Endothelial cell of umbilical vein (primary cell): ENCODE measurements around the gene LGALS1. TPM values are rescaled to one million over a fixed set of nuclear protein-coding genes. Genes with fewer than 3 reads are reported as not detected.

Experiments
- BruUV-seq: library from RNA; stranded (reverse); fragments of 400-500 nt; replicated peaks from 2 replicates; lab custom pipeline; 2021; lab: Mats Ljungman, UMichigan
- CTCF ChIA-PET: fragments of 300-600, 350-600 bp; sonication (Branson Sonifier 250); formaldehyde crosslinking; loops from one replicate; lab custom pipeline; 2021; ENCODE audit warnings: antibody characterized with exemption, inconsistent platforms; lab: Charles Lee
- POLR2A ChIA-PET: fragments of 300-600, 350-600 bp; sonication (Branson Sonifier 250); formaldehyde crosslinking; loops from one replicate; lab custom pipeline; 2021; ENCODE audit warnings: antibody characterized with exemption, inconsistent platforms; lab: Charles Lee
- DNase-seq: peaks from one replicate; pipeline ENCODE4 v3.0.0-alpha.2; 2011; ENCODE audit warnings: low read depth, low spot score
- FAIRE-seq: peaks from 2 replicates; lab custom pipeline; 2011; peaks lifted over from hg19 to GRCh38; lab: Jason Lieb, UNC
- H2AFZ ChIP-seq: 2 replicates; pipeline ENCODE4 v1.6.0; 2012; ENCODE audit warnings: low read depth, low read length, control low read depth, inconsistent platforms
- H3K27ac ChIP-seq: 2 replicates; pipeline ENCODE4 v1.5.1; 2011; ENCODE audit warnings: low read depth, mild to moderate bottlenecking, control low read depth, low read length, moderate library complexity; ENCODE audit not compliant: insufficient read depth
- H3K27me3 ChIP-seq, 2 experiments: 2 replicates each; pipeline versions ENCODE4 v1.6.0 to v1.6.1; 2011; ENCODE audit warnings: low read length in 2 of 2, mixed read lengths in 1 of 2; ENCODE audit not compliant: control insufficient read depth in 2 of 2, insufficient read depth in 2 of 2
- H3K36me3 ChIP-seq, 2 experiments: 2 replicates in 1 of 2; 3 replicates in 1 of 2; pipeline ENCODE4 v1.5.1; 2011; ENCODE audit warnings: low read length in 2 of 2, mild to moderate bottlenecking in 1 of 2, moderate library complexity in 1 of 2; ENCODE audit not compliant: control insufficient read depth in 2 of 2, insufficient read depth in 2 of 2; ENCODE audit errors: extremely low read depth in 1 of 2
- H3K4me1 ChIP-seq: 3 replicates; pipeline ENCODE4 v1.5.1; 2011; ENCODE audit warnings: mild to moderate bottlenecking, low read length; ENCODE audit not compliant: control insufficient read depth, insufficient read depth; ENCODE audit errors: extremely low read depth
- H3K4me2 ChIP-seq: 2 replicates; pipeline ENCODE4 v1.6.1; 2011; ENCODE audit warnings: low read length, control low read depth, mixed read lengths; ENCODE audit not compliant: insufficient read depth
- H3K4me3 ChIP-seq, 3 experiments: fragments of 200-600 bp in 1 of 3; sonication (generic), shearing (Covaris generic) in 1 of 3; replicated peaks in 1 of 3; 2 replicates each; pipeline ENCODE4 v1.5.1; 2011 to 2016; ENCODE audit warnings: control low read depth in 3 of 3, low read length in 3 of 3, mild to moderate bottlenecking in 2 of 3, inconsistent platforms in 1 of 3, low read depth in 1 of 3, moderate library complexity in 1 of 3; ENCODE audit not compliant: insufficient read depth in 1 of 3
- H3K79me2 ChIP-seq: 2 replicates; pipeline ENCODE4 v1.6.0; 2012; ENCODE audit warnings: low read length, inconsistent platforms; ENCODE audit not compliant: control insufficient read depth, insufficient read depth
- H3K9ac ChIP-seq: replicated peaks from 2 replicates; pipeline ENCODE3; 2011; ENCODE audit warnings: low read length, control low read depth; ENCODE audit not compliant: insufficient read depth; ENCODE audit errors: extremely low read depth
- H3K9me1 ChIP-seq: replicated peaks from 3 replicates; pipeline ENCODE4 v1.6.0; 2011; ENCODE audit warnings: mild to moderate bottlenecking, low read length; ENCODE audit not compliant: control insufficient read depth, insufficient read depth; ENCODE audit errors: extremely low read depth
- H3K9me3 ChIP-seq: replicated peaks from 2 replicates; pipeline ENCODE4 v1.5.1; 2012; ENCODE audit warnings: low read length, inconsistent platforms; ENCODE audit not compliant: control insufficient read depth, insufficient read depth
- H4K20me1 ChIP-seq: replicated peaks from 2 replicates; pipeline ENCODE3; 2011; ENCODE audit warnings: mild to moderate bottlenecking, low read length; ENCODE audit not compliant: control insufficient read depth, insufficient read depth; ENCODE audit errors: extremely low read depth
- CTCF ChIP-seq, 2 donors: IDR thresholded peaks; 1 replicate in 1 of 2; 2 replicates in 1 of 2; pipeline ENCODE4 v1.5.1; 2011; ENCODE audit warnings: low read length in 2 of 2, mild to moderate bottlenecking in 2 of 2, moderate library complexity in 2 of 2, control low read depth in 1 of 2, inconsistent platforms in 1 of 2, low read depth in 1 of 2; ENCODE audit not compliant: insufficient read depth in 1 of 2; ENCODE audit errors: extremely low read depth in 1 of 2
- EZH2 ChIP-seq: IDR thresholded peaks from 2 replicates; pipeline ENCODE4 v1.6.1; 2012; ENCODE audit warnings: borderline replicate concordance, low read depth, mild to moderate bottlenecking, moderate library complexity, low read length, inconsistent platforms; ENCODE audit not compliant: severe bottlenecking
- GATA2 ChIP-seq: IDR thresholded peaks from 2 replicates; pipeline ENCODE4 v1.7.0; 2011; ENCODE audit warnings: low read depth, mild to moderate bottlenecking, moderate library complexity, mixed read lengths, low read length; ENCODE audit not compliant: insufficient read length, insufficient read depth
- JUN ChIP-seq: IDR thresholded peaks from 2 replicates; pipeline ENCODE4 v1.6.1; 2011; ENCODE audit warnings: borderline replicate concordance, low read depth; ENCODE audit not compliant: insufficient read length, insufficient read depth
- MAX ChIP-seq: IDR thresholded peaks from 2 replicates; pipeline ENCODE4 v1.6.1; 2011; ENCODE audit not compliant: insufficient read depth, insufficient read length
- MYC ChIP-seq: IDR thresholded peaks from one replicate; pipeline ENCODE4 v1.6.1; 2011; ENCODE audit warnings: mild to moderate bottlenecking, low read depth, low read length
- POLR2A ChIP-seq: IDR thresholded peaks from 2 replicates; pipeline ENCODE4 v1.6.1; 2012; ENCODE audit warnings: low read depth, mild to moderate bottlenecking, control low read depth, low read length
- dilution Hi-C: fragments of 300-500 bp; cut with MboI; formaldehyde crosslinking; loops from one replicate; pipeline ENCODE4 v1.15.0; 2019; ENCODE audit warnings: low sequenced_read_pairs; ENCODE audit not compliant: extremely low pct_ligation_motif_present
- intact Hi-C: fragments of 100-400 bp; cut with micrococcal nuclease; formaldehyde crosslinking; loops from one replicate; pipeline ENCODE4 v1.10.0; 2022
- polyA plus RNA-seq, 4 experiments: library from polyadenylated mRNA; depleted of rRNA in 3 of 4; stranded (reverse) in 3 of 4; unstranded in 1 of 4; fragments of >200 nt; gene quantifications; 2 replicates each; pipeline versions ENCODE4 v1.2.1 to v1.2.3, GENCODE V29; 2011 to 2012; ENCODE audit warnings: missing spikeins in 1 of 4
- total RNA-seq: library from RNA; stranded (reverse); gene quantifications from 2 replicates; pipeline ENCODE4 v1.2.3, GENCODE V29; 2021

Gene LGALS1
- total and polyA plus RNA-seq, 2 donors (not counting 3 experiments of a cell fraction or from before 2014, with no cell fraction given): 2,698 to 13,642 TPM

GRCh38 chr22:37634417-37634924 lies 41.0 kb upstream of the LGALS1 start:
- BruUV-seq: no TSS peak
- no peaks in the 10 kb centered on the region for H3K27me3 ChIP-seq
- POLR2A ChIA-PET: no interaction called here
- H3K79me2 ChIP-seq: no peaks in the 10 kb centered on the region
- intact Hi-C loops (no loop called here), dilution Hi-C loops (no loop called here)
- DNase-seq (no peak), FAIRE-seq (no peak)
- no peak overlapping the region for H3K4me3 ChIP-seq
- no peaks in the 10 kb centered on the region for H3K9me3 ChIP-seq
- H3K4me2 ChIP-seq: peak overlapping the region; percentile 57
- no peaks in the 10 kb centered on the region for H4K20me1 ChIP-seq
- H3K9me1 ChIP-seq: no peaks in the 10 kb centered on the region
- no peak overlapping the region for H3K27ac ChIP-seq
- H2AFZ ChIP-seq: no peak overlapping the region
- CTCF ChIA-PET: interaction anchor here (0.9 to 4.6 kb wide), 7 partner anchors 8 to 147 kb away, joined by 3 to 32 read pairs (median 5); no protein-coding TSS in a partner anchor
- TF ChIP-seq MAX: no peak
- TF ChIP-seq JUN: no peak
- no peak for TF ChIP-seq CTCF (IDR thresholded peaks at IDR 0.05; ENCODE audit: extremely low read depth in 1 of 2, insufficient read depth in 1 of 2, low read depth in 1 of 2, low read length in 2 of 2)
- no peak for TF ChIP-seq MYC
- no peak for TF ChIP-seq GATA2
- TF ChIP-seq EZH2: no peak
- TF ChIP-seq POLR2A: no peak
- no peak overlapping the region for H3K9ac ChIP-seq
- H3K4me1 ChIP-seq: peaks cover 17% of the 10 kb centered on the region
- H3K36me3 ChIP-seq: no peaks in the 10 kb centered on the region
